GM20431 (cell line): ENCODE results near the gene TCEANC2.

Experiments
- in situ Hi-C: fragments of 300-500 bp; cut with MseI, MboI; formaldehyde crosslinking; loops from one replicate; pipeline ENCODE4 v1.15.0; 2020; ENCODE audit warnings: low sequenced_read_pairs; ENCODE audit not compliant: unreplicated experiment

TCEANC2 gene

GRCh38 chr1:54153535-54154439 is 100.4 kb downstream of the TCEANC2 start:
- in situ Hi-C loops, result no loop called here
